SKM-1 treated with dmso at 0.1 percent for 144 hours (cell line): Measurements from ENCODE around the gene WWOX.
"Not testable (repeated sequence)": the region's sequence is repeated elsewhere in the genome, so short reads cannot be mapped to it uniquely, and the experiment has no call there.

Source experiments
- DNase-seq: peaks from one replicate; lab custom pipeline; 2025; ENCODE audit not compliant: unreplicated experiment; lab: John Stamatoyannopoulos, UW

The WWOX gene

DNA sequence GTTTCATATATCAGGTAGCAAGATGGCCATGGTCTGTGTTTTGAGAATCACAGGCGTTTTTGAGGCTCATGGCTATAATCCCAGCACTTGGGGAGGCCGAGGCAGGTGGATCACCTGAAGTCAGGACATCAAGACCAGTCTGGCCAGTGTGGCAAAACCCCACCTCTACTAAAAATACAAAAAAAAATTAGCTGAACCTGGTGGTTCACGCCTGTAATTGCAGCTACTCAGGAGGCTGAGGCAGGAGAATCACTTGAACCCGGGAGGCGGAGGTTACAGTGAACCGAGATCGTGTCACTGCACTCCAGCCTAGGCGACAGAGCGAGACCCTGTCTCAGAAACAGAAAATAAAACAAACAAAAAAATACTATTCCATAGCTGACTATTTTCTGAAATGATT is 415.4 kb downstream of the WWOX start:
- DNase-seq = not testable (repeated sequence)

DNA sequence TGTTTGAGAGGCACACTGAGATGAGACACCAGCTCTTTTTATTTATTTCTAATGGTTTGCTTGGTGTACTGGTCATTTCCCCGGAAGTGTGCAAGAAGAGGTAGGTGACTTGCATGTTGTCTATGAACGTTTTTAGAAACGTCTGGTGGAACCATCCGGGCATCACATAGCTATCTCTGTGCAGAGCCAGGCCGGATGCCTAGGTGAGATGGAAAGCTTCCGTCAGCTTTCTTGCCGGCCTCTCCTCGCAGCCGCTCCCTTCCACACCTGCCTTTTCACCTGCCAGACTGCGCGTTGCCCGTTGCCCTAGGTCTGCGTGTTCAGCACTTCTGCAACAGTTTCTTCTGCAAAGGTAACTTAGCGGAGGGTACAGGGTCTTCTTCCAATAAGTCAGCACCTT is 416.0 kb downstream of the WWOX start:
- DNase-seq = no peak

DNA sequence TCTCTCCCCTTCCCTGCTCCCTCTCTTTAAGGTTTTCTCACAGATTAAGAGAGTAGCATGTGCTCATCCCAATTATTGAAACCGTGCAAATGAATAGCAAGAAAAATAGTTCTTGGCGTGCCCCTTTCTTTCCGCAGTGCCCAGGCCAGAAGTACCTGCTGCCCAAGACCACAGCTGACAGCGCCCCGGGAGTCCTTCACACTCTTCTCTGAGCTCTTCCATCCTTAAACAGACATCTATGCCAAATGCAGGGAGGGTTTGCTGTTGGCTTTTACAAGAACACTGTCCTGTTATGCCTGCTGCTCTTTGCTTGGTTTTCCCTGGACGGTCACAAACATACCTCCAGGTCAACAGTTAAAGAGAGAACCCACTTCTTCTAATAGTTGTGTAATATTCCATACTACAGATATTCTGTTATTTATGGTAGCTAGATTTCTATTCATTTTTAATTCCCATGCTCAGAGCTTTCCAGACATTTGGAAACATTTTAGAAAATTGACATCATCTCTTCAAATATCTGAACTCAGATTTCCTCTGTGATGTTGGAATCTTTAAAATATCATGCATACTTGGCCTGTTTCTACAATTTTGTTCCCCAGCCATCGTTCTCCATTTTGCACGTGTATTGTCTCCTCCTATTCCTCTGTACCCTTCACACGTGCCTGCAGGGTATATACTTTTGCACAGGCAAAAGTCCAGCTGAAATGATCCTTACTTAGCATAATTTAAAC is 416.7 kb downstream of the WWOX start:
- DNase-seq = no peak

DNA sequence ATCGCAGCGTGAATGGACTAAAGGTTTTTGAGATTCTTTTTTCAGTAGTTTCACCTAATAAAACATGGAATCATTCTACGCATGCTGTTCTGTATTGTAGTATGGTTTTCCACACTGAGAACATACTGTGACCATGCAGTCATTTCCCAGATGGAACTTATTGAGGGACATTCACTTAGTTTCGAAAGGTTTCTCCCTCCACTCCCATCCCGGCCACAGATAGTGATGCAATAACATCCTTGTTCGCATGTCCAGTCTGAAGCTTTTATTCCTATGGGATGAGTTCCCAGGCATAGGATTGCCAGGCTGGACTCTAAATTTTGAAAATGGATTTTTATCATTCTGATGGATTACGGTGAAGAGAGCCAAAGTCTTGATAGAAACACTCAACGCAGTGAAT is 420.4 kb downstream of the WWOX start:
- DNase-seq = no peak

DNA sequence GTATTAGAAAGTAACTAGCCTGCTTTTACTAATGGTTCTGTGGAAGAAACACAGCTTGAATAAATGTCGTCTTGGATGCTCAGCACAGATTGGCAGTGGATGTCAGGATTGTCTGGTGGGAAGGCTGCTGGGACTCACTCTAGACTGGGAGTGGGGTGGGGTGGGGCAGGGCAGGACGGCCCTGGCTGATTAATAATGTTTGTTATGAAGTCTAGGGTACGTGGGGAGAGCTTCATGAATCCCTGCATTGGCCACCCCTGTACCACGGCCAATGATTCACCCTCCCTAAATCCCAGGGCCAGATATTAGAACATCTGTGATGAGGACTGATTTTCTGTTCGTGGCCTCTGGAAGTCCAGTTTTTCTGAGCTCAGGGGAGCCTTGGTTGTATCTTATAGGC is 421.0 kb downstream of the WWOX start:
- DNase-seq = no peak

DNA sequence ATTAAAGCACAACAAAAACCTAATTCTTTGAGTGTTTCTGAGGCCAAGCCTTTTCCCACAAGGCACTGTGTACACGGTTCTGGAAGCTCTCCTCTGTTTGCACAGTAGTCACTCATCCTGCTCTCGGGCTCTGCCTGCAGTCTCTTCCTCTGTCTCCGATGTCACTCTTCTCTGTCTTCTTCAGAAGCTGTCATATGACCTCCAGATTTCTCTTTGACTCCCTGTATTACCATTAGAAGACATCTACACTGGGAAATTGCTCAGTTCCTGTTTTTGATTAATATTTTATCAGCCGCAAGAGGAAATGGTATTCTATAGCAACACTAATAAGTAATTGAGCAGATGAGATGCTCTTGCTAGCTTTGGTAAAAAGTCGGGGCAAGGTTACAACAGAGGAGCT is 422.9 kb downstream of the WWOX start:
- no peak for DNase-seq

DNA sequence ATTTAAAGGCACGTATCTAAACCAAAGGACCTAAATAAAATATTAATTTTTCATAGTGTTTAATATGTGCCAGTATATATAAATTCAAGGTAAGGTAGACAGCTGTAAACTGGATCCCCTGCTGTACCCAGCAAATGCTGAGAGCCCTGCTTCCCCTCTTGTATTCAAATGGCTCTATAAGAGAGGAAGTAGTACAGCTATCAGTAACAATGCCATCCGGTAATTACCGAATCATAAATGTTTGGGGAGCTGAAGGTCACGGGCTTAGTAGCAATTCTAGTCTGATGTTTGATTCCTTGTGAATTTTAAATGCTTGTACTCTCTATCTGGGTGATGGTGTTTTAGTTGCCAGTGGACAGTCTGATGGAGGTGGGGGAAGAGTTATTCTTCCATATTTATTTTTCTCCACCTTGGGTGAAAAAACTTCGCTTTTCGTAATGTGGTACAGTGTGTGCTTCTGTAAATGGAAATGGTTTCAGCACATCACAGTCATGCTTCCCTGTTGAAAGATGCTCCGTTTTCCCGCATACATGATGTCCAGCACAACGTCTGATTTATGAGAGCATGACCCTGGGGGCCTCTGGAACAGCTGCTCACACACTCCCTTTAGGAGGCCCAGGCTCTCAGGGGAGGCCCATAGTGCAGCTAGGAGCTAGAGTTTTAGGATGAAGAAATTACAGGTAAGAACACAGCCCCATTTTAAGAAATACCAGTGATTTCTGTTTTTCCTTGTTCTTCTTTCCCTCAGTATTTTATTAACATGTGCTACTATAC is 423.9 kb downstream of the WWOX start:
- no peak for DNase-seq

DNA sequence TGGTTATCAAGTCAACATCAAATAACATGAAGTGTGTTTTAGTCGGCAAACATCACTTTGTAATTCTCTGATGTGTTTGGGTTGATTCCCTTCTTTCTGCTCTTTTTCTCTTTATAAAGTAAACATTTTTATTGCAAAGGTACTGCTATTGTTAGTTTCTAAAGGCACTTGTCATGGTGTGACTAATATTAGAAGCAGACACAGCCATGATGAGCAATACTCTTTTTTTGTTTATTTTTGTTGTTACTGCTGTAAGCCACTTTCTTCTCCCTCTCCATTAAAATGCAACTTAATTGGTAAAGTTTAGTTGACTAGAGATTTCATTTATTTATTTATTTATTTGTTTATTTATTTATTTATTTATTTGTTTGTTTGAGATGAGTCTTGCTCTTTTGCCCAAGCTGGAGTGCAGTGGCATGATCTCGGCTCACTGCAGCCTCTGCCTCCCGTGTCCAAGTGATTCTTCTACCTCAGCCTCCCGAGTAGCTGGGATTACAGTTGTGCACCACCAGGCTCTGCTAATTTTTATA is 424.7 kb downstream of the WWOX start:
- DNase-seq = no peak

DNA sequence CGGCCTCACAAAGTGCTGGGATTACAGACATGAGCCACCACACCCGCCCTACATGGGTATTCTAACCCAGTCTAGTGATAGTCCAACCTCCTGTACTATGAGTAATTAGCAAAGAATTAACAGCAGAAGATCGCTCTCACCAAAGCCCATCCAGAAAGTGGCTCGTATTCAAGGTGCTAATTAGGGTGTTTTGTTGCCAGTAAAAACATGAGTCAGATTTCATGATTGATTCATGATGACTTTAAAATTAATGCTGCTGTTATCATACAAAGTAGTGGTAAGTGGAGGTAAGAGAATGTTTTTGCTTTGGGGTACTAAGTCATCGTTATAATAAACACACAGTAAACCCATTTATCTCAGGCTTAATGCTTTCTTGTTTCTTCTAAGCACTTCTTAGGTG is 428.8 kb downstream of the WWOX start:
- no peak for DNase-seq

DNA sequence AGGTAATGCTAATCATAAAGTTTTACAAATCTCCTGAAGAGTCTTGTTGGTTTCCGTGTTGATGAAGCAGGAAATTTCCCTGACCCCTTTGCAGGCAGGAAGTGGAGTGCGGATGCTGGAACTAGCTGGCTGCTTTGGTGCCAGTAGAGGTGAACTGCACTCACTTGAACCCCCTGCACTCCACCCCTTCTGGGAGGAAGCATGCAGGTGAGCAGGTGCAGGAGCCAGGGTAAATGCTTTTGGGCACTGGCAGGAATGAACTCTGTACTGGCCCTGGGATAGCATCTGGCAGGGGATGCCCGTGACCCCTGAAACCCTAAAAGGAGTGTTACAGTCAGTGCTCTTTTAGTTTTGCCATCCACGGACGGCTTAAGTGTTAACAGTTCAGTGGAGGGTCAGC is 430.4 kb downstream of the WWOX start:
- DNase-seq = no peak

DNA sequence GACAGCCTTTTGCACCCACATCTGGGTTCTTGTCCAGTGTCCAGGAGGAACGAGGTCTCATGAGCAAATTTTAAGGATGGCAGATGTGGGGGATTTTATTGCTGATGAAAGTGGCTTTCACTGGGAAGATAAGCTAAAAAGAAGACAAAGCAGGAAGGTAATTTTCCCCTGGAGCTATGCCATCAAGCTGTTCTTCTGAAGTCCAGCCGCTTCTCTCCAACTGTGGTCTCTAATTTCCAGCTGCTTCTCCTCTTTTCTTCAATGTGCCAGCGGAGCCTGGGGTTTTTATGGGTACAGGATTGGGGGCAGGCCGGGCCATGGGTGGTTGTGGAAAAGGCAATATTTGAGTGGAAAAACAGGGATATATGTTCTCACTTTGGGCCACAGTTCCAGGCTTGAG is 430.8 kb downstream of the WWOX start:
- no peak for DNase-seq

DNA sequence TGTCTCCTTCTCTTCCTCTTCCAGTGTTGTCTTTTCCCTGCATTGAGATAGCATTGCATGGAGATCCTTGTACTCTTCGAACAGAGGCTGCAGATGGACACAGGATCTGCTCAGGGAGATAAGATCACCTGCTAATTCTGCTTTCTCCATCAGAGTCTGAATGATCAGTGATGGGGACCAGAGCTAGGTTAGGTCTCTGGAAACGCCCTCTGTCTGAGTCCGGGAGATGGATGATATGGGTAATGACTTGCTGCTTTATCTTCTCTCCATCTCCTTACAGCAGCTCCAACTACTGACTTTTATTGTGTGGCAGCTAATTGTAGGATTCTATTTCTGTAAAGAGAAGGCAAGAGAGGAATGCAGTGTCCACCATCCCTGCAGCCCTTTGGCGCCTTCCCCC is 435.6 kb downstream of the WWOX start:
- no peak for DNase-seq

DNA sequence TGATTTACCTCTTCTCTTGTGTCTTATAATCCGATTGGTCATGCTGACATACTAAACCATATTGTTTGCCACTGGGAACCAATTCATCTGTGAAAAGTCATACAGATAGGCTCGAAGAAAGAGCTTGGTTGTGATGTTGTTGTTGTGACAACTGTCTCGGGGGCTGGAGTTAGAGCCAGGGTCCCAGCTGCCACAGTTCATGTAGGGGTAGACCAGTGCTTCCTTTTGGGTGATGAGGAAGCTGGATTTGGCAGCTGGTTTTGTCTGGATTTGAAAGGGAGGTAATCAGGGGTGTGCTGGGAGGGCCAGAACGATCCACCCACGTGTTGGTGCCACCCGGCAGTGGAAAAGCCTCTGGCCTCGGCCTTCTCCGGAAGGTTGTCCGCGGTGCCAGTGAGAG is 438.1 kb downstream of the WWOX start:
- DNase-seq = no peak

DNA sequence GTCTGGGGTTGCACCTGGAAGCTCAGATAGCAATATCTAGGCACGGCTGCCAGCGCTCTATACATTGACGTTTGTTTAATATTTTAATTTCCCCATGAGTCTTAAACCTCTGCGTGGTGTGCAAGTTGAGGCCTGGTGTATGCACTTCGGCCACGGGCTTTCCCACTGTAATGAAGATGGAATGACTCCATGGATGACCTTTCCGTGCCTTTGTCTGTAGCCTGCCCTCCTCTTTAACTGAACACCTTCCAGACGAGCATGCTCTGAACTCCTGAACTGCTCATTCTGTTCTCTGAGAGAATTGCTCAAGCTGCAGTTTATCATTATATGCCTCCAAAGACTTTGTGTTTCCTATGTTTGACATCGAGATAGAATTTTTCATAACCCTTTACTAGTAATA is 438.8 kb downstream of the WWOX start:
- no peak for DNase-seq

DNA sequence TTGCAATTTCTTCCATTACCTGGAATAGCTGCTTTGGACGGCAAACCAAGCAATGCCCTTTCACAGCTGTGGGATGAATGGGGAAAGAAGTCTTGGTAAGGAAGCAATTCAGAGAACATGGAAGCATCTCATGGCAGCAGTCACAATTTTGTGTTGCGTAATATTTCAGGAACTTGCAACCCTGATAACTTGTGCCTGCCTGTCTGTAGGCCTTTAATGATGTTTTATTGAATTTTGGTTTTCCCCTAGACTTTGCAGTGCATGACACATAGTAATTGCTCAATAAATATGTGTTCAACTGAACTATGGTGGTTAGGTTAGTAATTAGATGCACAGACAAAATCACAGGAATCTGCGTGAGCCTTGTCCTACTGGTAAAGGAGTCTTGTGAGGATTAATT is 439.5 kb downstream of the WWOX start:
- no peak for DNase-seq

DNA sequence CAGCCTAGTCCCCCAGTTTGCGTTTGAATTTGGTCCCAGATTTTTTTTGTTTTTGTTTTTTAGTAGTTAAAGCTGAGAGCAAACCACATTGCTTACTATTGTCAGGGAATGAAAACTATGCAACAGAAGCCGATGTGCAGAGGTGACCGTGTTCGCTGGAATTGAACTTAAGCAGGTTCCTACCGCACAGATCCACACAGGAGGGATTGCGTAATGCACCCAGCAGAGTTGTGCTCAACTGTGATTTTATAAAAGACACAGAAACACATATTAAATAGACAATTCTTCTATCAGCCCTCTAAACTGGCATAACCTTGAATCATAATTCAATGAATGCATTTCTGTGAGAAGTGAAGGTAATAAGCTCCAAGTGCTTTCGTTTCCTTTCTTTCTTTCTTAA is 443.0 kb downstream of the WWOX start:
- DNase-seq = no peak

DNA sequence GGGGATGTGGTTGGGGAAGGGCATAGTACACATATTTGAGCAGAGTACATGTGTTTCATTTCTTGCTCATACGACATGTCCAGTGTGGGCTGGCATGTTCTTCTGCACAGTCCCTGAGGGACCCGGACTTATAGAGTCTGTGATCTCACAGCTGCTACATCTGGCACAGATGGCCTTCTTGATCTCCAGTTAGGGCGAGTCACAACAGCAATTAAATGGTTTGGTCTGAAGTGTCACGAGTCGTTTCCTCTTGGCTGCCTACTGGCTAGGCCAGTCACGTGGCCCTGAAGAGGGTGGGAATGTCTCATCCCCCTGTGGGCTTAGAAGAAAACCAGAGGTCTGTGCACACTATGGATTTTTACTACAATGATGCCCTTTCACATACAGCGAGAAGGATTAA is 443.6 kb downstream of the WWOX start:
- no peak for DNase-seq

DNA sequence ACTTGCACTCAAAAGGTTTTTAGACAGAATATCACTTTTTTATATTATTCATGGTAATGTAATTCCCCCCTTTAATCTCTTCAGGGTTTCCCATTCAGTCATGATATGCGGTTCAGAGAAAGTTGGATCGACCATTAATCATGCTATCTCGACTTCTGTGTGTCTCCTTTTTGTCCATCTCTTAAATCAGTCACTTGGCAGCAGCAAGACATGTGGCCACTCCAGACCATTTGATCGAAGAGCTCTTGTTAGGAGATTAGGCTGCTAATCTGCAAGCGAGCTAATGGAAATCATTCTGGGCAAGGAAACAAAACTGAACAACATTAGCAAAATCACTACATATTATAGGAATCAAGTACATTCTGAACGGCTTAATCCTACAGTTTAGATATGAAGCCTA is 449.9 kb downstream of the WWOX start:
- no peak for DNase-seq

DNA sequence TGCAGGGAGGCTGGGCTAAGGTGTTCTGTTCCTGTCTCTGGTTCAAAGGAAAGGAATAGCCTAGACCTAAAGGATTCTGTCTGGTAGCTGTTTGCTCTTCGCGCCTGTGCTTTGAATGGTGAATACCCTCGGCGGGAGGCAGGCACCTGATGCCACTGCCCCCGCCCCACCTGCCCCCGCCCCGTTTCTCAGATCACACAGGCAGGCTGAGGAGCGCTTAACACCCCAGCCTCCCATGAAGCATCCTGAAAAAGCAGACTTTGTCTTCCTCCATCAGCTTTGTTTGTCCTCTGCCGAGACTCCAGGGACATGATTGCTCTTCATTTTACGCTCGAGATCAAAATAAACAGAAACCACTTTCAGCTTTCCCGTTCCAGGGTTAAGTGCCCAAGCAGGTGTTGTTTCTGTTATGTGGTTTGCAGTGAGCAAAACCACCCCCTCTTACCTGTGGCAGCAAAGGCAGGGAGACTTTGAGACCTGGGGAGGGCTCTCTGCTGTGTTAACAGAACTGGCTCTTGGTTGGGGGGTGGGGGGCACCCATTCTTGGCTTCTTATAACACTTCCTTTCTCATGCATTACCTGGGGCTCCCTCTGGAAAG is 452.1 kb downstream of the WWOX start:
- DNase-seq = no peak

DNA sequence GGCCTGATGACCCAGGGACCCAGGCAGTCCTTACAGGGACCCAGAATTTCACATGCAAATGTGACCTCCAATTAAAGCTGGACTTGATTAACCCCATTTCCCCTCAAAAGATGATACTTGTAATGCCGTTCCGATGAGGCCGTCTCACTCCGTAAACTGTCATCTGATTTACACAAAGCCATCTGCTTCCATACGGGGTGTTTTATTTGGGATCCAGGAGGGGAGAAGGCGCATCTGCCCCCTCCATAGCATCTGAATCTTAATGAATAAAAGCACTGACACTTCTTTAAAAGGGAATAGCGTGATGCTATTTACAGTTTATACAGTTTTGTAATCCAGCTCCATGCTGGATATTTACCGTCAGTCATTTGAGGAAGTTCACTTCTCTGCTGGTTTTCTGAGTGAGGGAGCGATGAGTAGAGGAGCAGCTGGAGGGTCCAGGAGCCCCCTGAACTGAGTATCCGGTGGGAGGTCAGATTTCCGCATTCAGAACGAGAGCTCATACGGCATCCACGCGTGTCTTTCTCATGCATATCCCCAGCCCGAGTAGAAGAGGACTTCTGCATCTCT is 452.7 kb downstream of the WWOX start:
- DNase-seq = no peak

DNA sequence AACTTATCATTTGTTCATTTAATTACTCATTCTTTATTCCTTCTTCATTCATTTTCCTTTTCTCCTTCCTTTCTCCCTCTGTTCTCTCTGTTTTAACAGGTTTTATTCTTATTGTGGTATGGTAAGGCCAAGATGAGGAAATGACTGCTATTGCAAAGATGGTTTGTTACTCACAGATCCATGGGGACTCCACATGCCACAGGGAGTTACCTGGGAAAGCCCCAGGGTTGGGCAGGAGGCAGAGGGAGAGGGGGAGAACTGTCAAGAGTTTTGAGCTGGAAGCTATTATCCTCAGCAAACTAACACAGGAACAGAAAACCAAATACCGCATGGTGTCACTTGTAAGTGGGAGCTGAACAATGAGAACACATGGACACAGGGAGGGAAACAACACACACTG is 453.3 kb downstream of the WWOX start:
- no peak for DNase-seq
